Measurements from ENCODE around the gene MIEN1. TPM values are rescaled to one million over a fixed set of nuclear protein-coding genes. Genes with fewer than 3 reads are reported as not detected.

The MIEN1 gene
- total and polyA plus RNA-seq, 2 of the 13 experiments (the other 11 are each of a cell fraction or from before 2014, with no cell fraction given) = 40.6 to 56.6 TPM

- no peak for TF ChIP-seq ZFP1 (CRISPR knock-in tag; IDR thresholded peaks at IDR 0.05)
- TF ChIP-seq PRDM4 (CRISPR knock-in tag; IDR thresholded peaks at IDR 0.05; ENCODE audit: borderline replicate concordance) = no peak
- TF ChIP-seq ARID4A (CRISPR knock-in tag; IDR thresholded peaks at IDR 0.05; ENCODE audit: borderline replicate concordance) = peak; percentile 36
- no peak for TF ChIP-seq PHF8 (CRISPR knock-in tag; IDR thresholded peaks at IDR 0.05)
- TF ChIP-seq TRIM24 (CRISPR knock-in tag; IDR thresholded peaks at IDR 0.05) = no peak
- TF ChIP-seq ZNF10 (CRISPR knock-in tag; IDR thresholded peaks at IDR 0.05; ENCODE audit: borderline replicate concordance, low read depth) = no peak
- 0 out of 2 replicates have a peak, but pooled peaks have one; percentile 22 for TF ChIP-seq ZNF235 (CRISPR knock-in tag; IDR thresholded peaks at IDR 0.05; ENCODE audit: borderline replicate concordance)
- no peak for TF ChIP-seq BCLAF1 (IDR thresholded peaks at IDR 0.05)
- no peak for TF ChIP-seq ZNF354B (CRISPR knock-in tag; IDR thresholded peaks at IDR 0.05)
- TF ChIP-seq ERF (CRISPR knock-in tag; IDR thresholded peaks at IDR 0.05) = no peak
- TF ChIP-seq FOXM1 (CRISPR knock-in tag; IDR thresholded peaks at IDR 0.05) = no peak
- TF ChIP-seq FLYWCH1 (CRISPR knock-in tag; IDR thresholded peaks at IDR 0.05) = no peak
- peak; percentile 51; the same call in 1 of the 2 replicates for TF ChIP-seq KDM5B (CRISPR knock-in tag; IDR thresholded peaks at IDR 0.05; ENCODE audit: borderline replicate concordance)
- 0 out of 2 replicates have a peak, but pooled peaks have one; percentile 57 for TF ChIP-seq MTF2 (CRISPR knock-in tag; IDR thresholded peaks at IDR 0.05; ENCODE audit: borderline replicate concordance)
- no peak for TF ChIP-seq EP300 (IDR thresholded peaks at IDR 0.05; ENCODE audit: low read depth in 2 of 2, low read length in 2 of 2)
- no peak for TF ChIP-seq EP300 (CRISPR knock-in tag; IDR thresholded peaks at IDR 0.05; ENCODE audit: borderline replicate concordance)
- no peak for TF ChIP-seq ZHX1 (CRISPR knock-in tag; IDR thresholded peaks at IDR 0.05; ENCODE audit: low read depth)
Measured at GRCh38 chr17:39701784-39702422, 28.4 kb downstream of the MIEN1 start (continued).

All from HepG2 (cell line).